ENCODE data around the gene CHADL.

GRCh38 chr22:41267958-41268357, 27.2 kb upstream of the CHADL start:
- TF ChIP-seq CTCF (IDR thresholded peaks at IDR 0.05): no peak
- TF ChIP-seq POLR2A (IDR thresholded peaks at IDR 0.05): no peak
